DND-41 (cell line): Measurements from ENCODE around the gene DCP1A.

ENCODE experiments used
- EZH2 ChIP-seq: IDR thresholded peaks from 3 replicates; pipeline ENCODE4 v1.6.1; 2012; ENCODE audit warnings: borderline replicate concordance, low read depth, mild to moderate bottlenecking, moderate library complexity, low read length, inconsistent platforms; ENCODE audit not compliant: severe bottlenecking
- TF ChIP-seq, protein P1 (sequence below): IDR thresholded peaks from 2 replicates; pipeline ENCODE4 v1.5.1; 2012; ENCODE audit warnings: borderline replicate concordance, low read length, moderate library complexity, mild to moderate bottlenecking; ENCODE audit not compliant: poor library complexity, severe bottlenecking; ENCODE audit errors: extremely low read depth

DNA sequence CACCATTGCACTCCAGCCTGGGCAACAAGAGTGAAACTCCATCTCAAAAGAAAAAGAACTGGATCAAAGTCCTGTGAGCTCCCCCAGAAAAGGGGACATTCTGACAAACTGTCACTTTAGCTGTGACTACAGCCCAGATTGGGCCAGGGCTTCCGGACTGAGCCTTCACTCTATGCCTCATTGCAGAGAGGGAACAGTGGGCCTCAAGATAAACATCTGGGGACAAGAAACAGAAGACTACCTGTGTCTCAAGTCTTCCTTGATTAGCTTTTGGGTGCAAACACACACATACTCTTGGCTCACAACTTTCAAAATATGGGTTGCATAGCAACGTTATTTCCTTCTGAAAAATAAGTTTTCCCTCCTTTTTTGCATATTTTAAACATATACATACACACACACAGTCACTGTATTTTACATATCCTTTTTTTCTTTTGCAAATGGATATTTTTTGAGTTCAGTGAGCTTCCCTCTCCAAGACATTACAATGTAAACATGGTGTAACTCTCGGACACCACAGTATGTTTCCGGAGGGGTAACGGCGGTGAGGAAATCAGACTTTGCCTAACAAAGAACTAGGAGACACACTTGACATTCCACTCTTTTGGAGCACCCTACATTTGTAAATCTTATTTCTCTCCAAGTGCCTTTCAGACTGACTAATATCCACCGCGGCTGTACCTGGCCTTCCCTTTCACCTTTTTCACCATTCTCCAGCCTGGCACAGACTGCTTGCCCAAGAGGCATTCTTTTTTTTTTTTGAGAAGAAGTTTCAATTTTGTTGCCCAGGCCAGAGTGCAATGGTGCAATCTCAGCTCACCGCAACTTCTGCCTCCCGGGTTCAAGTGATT lies 95.0 kb downstream of the DCP1A start:
- TF ChIP-seq, protein P1, sequence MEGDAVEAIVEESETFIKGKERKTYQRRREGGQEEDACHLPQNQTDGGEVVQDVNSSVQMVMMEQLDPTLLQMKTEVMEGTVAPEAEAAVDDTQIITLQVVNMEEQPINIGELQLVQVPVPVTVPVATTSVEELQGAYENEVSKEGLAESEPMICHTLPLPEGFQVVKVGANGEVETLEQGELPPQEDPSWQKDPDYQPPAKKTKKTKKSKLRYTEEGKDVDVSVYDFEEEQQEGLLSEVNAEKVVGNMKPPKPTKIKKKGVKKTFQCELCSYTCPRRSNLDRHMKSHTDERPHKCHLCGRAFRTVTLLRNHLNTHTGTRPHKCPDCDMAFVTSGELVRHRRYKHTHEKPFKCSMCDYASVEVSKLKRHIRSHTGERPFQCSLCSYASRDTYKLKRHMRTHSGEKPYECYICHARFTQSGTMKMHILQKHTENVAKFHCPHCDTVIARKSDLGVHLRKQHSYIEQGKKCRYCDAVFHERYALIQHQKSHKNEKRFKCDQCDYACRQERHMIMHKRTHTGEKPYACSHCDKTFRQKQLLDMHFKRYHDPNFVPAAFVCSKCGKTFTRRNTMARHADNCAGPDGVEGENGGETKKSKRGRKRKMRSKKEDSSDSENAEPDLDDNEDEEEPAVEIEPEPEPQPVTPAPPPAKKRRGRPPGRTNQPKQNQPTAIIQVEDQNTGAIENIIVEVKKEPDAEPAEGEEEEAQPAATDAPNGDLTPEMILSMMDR: no peak
- no peak for TF ChIP-seq EZH2
